Neural progenitor cell (in vitro differentiated cells): Measurements from ENCODE around the gene NHEJ1. TPM values are rescaled to one million over a fixed set of nuclear protein-coding genes. Genes with fewer than 3 reads are reported as not detected.

Source experiments
- DNase-seq: peaks from one replicate; pipeline ENCODE4 v3.0.0-alpha.2; 2016; ENCODE audit warnings: low spot score
- H2AFZ ChIP-seq: fragments of 200-600 bp; sonication (generic); replicated peaks from 2 replicates; pipeline ENCODE4 v1.6.1; 2016; ENCODE audit warnings: antibody characterized with exemption
- H3F3A ChIP-seq: fragments of 200-600 bp; sonication (generic); 2 replicates; pipeline ENCODE4 v1.6.1; 2016; ENCODE audit warnings: antibody characterized with exemption, low read depth
- H3K27ac ChIP-seq: fragments of 200-600 bp; sonication (generic); 2 replicates; pipeline ENCODE4 v1.5.1; 2016; ENCODE audit warnings: mild to moderate bottlenecking
- H3K27me3 ChIP-seq: fragments of 200-600 bp; sonication (generic); 2 replicates; pipeline ENCODE4 v1.6.1; 2016; ENCODE audit warnings: mild to moderate bottlenecking, moderate library complexity
- H3K36me3 ChIP-seq: fragments of 200-600 bp; sonication (generic); 2 replicates; pipeline ENCODE4 v1.5.1; 2016
- H3K4me1 ChIP-seq: fragments of 200-600 bp; sonication (generic); 2 replicates; pipeline ENCODE4 v1.6.1; 2016; ENCODE audit warnings: mixed run types
- H3K4me2 ChIP-seq: fragments of 200-600 bp; sonication (generic); 2 replicates; pipeline ENCODE4 v1.6.1; 2016
- H3K4me3 ChIP-seq: fragments of 200-600 bp; sonication (generic); 2 replicates; pipeline ENCODE4 v1.5.1; 2016
- H3K79me2 ChIP-seq: fragments of 200-600 bp; sonication (generic); 2 replicates; pipeline ENCODE4 v1.6.1; 2016; ENCODE audit warnings: low read depth
- H3K9ac ChIP-seq: fragments of 200-600 bp; sonication (generic); 2 replicates; pipeline ENCODE4 v1.6.1; 2016
- H3K9me3 ChIP-seq: fragments of 200-600 bp; sonication (generic); 2 replicates; pipeline ENCODE4 v1.5.1; 2016; ENCODE audit warnings: low read depth
- H4K20me1 ChIP-seq: fragments of 200-600 bp; sonication (generic); 2 replicates; pipeline ENCODE4 v1.6.1; 2016; ENCODE audit warnings: low read depth
- H3K27ac Mint-ChIP-seq: 3 replicates; pipeline ENCODE4 v1.8.0; 2021; ENCODE audit warnings: mixed read lengths
- H3K27me3 Mint-ChIP-seq: 2 replicates; pipeline ENCODE4 v1.8.0; 2022; ENCODE audit warnings: low read depth, mild to moderate bottlenecking, inconsistent platforms, moderate library complexity, mixed read lengths; ENCODE audit not compliant: insufficient read depth
- H3K36me3 Mint-ChIP-seq: 3 replicates; pipeline ENCODE4 v1.8.0; 2021; ENCODE audit warnings: mixed read lengths
- H3K4me1 Mint-ChIP-seq: 3 replicates; pipeline ENCODE4 v1.8.0; 2021; ENCODE audit warnings: mixed read lengths
- H3K4me3 Mint-ChIP-seq: 3 replicates; pipeline ENCODE4 v1.8.0; 2021; ENCODE audit warnings: mild to moderate bottlenecking, moderate library complexity, mixed read lengths
- H3K9me3 Mint-ChIP-seq: 3 replicates; pipeline ENCODE4 v1.8.0; 2020; ENCODE audit warnings: mixed read lengths
- CTCF ChIP-seq: fragments of 200-600 bp; sonication (generic); IDR thresholded peaks from 2 replicates; pipeline ENCODE4 v1.5.1; 2017; ENCODE audit warnings: antibody characterized with exemption, mild to moderate bottlenecking
- EZH2 ChIP-seq: fragments of 200-600 bp; sonication (generic); IDR thresholded peaks from 2 replicates; pipeline ENCODE4 v1.6.1; 2017; ENCODE audit warnings: antibody characterized with exemption, mild to moderate bottlenecking, moderate library complexity
- EZH2phosphoT487 ChIP-seq: fragments of 200-600 bp; sonication (generic); IDR thresholded peaks from 2 replicates; pipeline ENCODE4 v1.6.1; 2017; ENCODE audit warnings: antibody characterized with exemption
- total RNA-seq: library from RNA; depleted of rRNA; stranded (reverse); fragments of >200 nt; gene quantifications from 2 replicates; pipeline ENCODE4 v1.2.3, GENCODE V29; 2015; ENCODE audit warnings: low replicate concordance

The NHEJ1 gene
- total RNA-seq, 1 donor from 2014 or later = 25.5 TPM

- Mint-ChIP-seq H3K4me3 (no peak overlapping the region), H3K36me3 (no peaks in the 10 kb centered on the region), H3K27me3 (no peaks in the 10 kb centered on the region), H3K27ac (no peak overlapping the region), H3K4me1 (peaks cover 7% of the 10 kb centered on the region), H3K9me3 (no peaks in the 10 kb centered on the region)
- no peaks in the 10 kb centered on the region for H3K36me3 ChIP-seq
- no peak overlapping the region for H2AFZ ChIP-seq
- no peak overlapping the region for H3K4me3 ChIP-seq
- no peaks in the 10 kb centered on the region for H3K27me3 ChIP-seq
- H3K4me2 ChIP-seq = peak overlapping the region; percentile 30
- H3K9me3 ChIP-seq = no peaks in the 10 kb centered on the region
- no peak overlapping the region for H3K27ac ChIP-seq
- H4K20me1 ChIP-seq = peaks cover 19% of the 10 kb centered on the region
- H3F3A ChIP-seq = no peaks in the 10 kb centered on the region
- H3K4me1 ChIP-seq = peaks cover 7% of the 10 kb centered on the region
- H3K79me2 ChIP-seq = no peaks in the 10 kb centered on the region
- TF ChIP-seq CTCF (no peak), EZH2phosphoT487 (no peak), EZH2 (no peak)
- H3K9ac ChIP-seq = no peak overlapping the region
- peak; percentile 76 for DNase-seq
Observed at GRCh38 chr2:219109471-219109870, 51.1 kb downstream of the NHEJ1 start.

- no peaks in the 10 kb centered on the region for H3K27me3 ChIP-seq
- no peak overlapping the region for H3K27ac ChIP-seq
- H3K27ac Mint-ChIP-seq = no peak overlapping the region
- no peak for TF ChIP-seq EZH2phosphoT487
- TF ChIP-seq EZH2 = no peak
- no peak for TF ChIP-seq CTCF
- peaks cover 19% of the 10 kb centered on the region for H4K20me1 ChIP-seq
- no peak overlapping the region for H3K4me3 Mint-ChIP-seq
- H3K9ac ChIP-seq = no peak overlapping the region
- H3K79me2 ChIP-seq = no peaks in the 10 kb centered on the region
- no peaks in the 10 kb centered on the region for H3F3A ChIP-seq
- H2AFZ ChIP-seq = no peak overlapping the region
- no peak overlapping the region for H3K4me3 ChIP-seq
- no peaks in the 10 kb centered on the region for H3K36me3 Mint-ChIP-seq
- no peak overlapping the region for H3K4me2 ChIP-seq
- no peaks in the 10 kb centered on the region for H3K9me3 ChIP-seq
- H3K9me3 Mint-ChIP-seq = no peaks in the 10 kb centered on the region
- DNase-seq = no peak
- H3K27me3 Mint-ChIP-seq = no peaks in the 10 kb centered on the region
- H3K36me3 ChIP-seq = no peaks in the 10 kb centered on the region
- peaks cover 7% of the 10 kb centered on the region for H3K4me1 Mint-ChIP-seq
- H3K4me1 ChIP-seq = peaks cover 7% of the 10 kb centered on the region
Observed at GRCh38 chr2:219107758-219108157, 52.9 kb downstream of the NHEJ1 start.

GRCh38 chr2:219106251-219106650, 54.4 kb downstream of the NHEJ1 start:
- TF ChIP-seq EZH2 (no peak), EZH2phosphoT487 (no peak), CTCF (no peak)
- no peaks in the 10 kb centered on the region for H3K79me2 ChIP-seq

More at GRCh38 chr2:219106251-219106650, 54.4 kb downstream of the NHEJ1 start:
- no peak overlapping the region for H3K9ac ChIP-seq
- peaks cover 7% of the 10 kb centered on the region for H3K4me1 ChIP-seq
- H4K20me1 ChIP-seq = peaks cover 11% of the 10 kb centered on the region
- no peaks in the 10 kb centered on the region for H3K9me3 Mint-ChIP-seq
- H3K4me2 ChIP-seq = no peak overlapping the region
- no peak overlapping the region for H3K27ac ChIP-seq
- peaks cover 7% of the 10 kb centered on the region for H3K4me1 Mint-ChIP-seq
- no peak overlapping the region for H2AFZ ChIP-seq
- H3K36me3 Mint-ChIP-seq = no peaks in the 10 kb centered on the region
- no peaks in the 10 kb centered on the region for H3F3A ChIP-seq
- no peaks in the 10 kb centered on the region for H3K27me3 ChIP-seq
- DNase-seq = no peak
- H3K4me3 Mint-ChIP-seq = no peak overlapping the region
- no peak overlapping the region for H3K27ac Mint-ChIP-seq
- H3K4me3 ChIP-seq = no peak overlapping the region
- H3K9me3 ChIP-seq = no peaks in the 10 kb centered on the region
- no peaks in the 10 kb centered on the region for H3K27me3 Mint-ChIP-seq
- H3K36me3 ChIP-seq = no peaks in the 10 kb centered on the region
